ENCODE data around the gene NTM. TPM values are rescaled to one million over a fixed set of nuclear protein-coding genes. Genes with fewer than 3 reads are reported as not detected.

The NTM gene
- total and polyA plus RNA-seq, 2 of the 8 experiments (the other 6 are each of a cell fraction or from before 2014, with no cell fraction given), result 13.4 to 20.0 TPM

GRCh38 chr11:131857246-131857645 lies 486.8 kb downstream of the NTM start:
- Histone ChIP-seq H3K27me3 (replicated peaks in 1 of 4; ENCODE audit: control insufficient read depth in 3 of 4, extremely low read depth in 1 of 4, insufficient read depth in 3 of 4, low read length in 3 of 4) (no peaks in the 10 kb centered on the region), H3K23me2 (ENCODE audit: low read depth, low read length) (peaks cover 4% of the 10 kb centered on the region; the same call in 1 of the 2 replicates), H3K18ac (ENCODE audit: extremely low read depth, low read length) (no peak overlapping the region), H4K20me1 (replicated peaks in 1 of 2; ENCODE audit: control insufficient read depth in 1 of 2, insufficient read depth in 2 of 2, low read length in 2 of 2) (no peaks in the 10 kb centered on the region), H2BK12ac (ENCODE audit: low read depth, low read length) (no peak overlapping the region), H3K27ac (ENCODE audit: low read depth, low read length) (no peak overlapping the region), H2BK15ac (ENCODE audit: low read length) (no peak overlapping the region), H2AFZ (ENCODE audit: low read length) (no peak overlapping the region), H3K79me1 (ENCODE audit: low read depth, low read length) (no peaks in the 10 kb centered on the region), H3K9ac (replicated peaks in 1 of 4; ENCODE audit: extremely low read depth in 1 of 4, low read depth in 3 of 4, low read length in 3 of 4) (no peak overlapping the region), H3K36me3 (ENCODE audit: control insufficient read depth in 2 of 4, insufficient read depth in 4 of 4, low read length in 3 of 4) (no peaks in the 10 kb centered on the region), H3K4me3 (ENCODE audit: extremely low read depth in 1 of 4, insufficient read depth in 2 of 4, low read depth in 3 of 4, low read length in 4 of 4) (no peak overlapping the region), H3K56ac (replicated peaks; ENCODE audit: insufficient read length, low read depth, low read length) (no peak overlapping the region), H3K4me2 (ENCODE audit: insufficient read depth in 1 of 2, low read depth in 2 of 2, low read length in 2 of 2) (no peak overlapping the region), H3K9me3 (ENCODE audit: insufficient read depth in 2 of 2, low read depth in 1 of 2, low read length in 1 of 2) (no peaks in the 10 kb centered on the region), H2AK5ac (ENCODE audit: low read depth, low read length) (no peak overlapping the region), H3K4ac (replicated peaks; ENCODE audit: insufficient read length, low read depth, low read length) (no peak overlapping the region), H3K23ac (ENCODE audit: insufficient read length) (no peak overlapping the region), H4K5ac (ENCODE audit: insufficient read length, low read depth, low read length) (no peak overlapping the region), H3K79me2 (ENCODE audit: control insufficient read depth in 1 of 2, insufficient read depth in 2 of 2, low read length in 2 of 2) (no peaks in the 10 kb centered on the region), H2BK20ac (ENCODE audit: low read length) (no peak overlapping the region), H2BK5ac (ENCODE audit: low read depth, low read length) (no peak overlapping the region), H3K14ac (ENCODE audit: insufficient read length) (no peak overlapping the region), H3K4me1 (replicated peaks in 1 of 4; ENCODE audit: control insufficient read depth in 3 of 4, insufficient read depth in 4 of 4, low read length in 3 of 4) (peaks cover 0 to 3% (median 1%) of the 10 kb centered on the region in 4 experiments; a peak in 2 of 7 replicates), H4K91ac (replicated peaks; ENCODE audit: insufficient read length, low read length) (no peak overlapping the region), H4K8ac (ENCODE audit: extremely low read depth, insufficient read depth, low read length) (no peak overlapping the region), H2BK120ac (replicated peaks; ENCODE audit: low read depth, low read length) (no peak overlapping the region)
- DNase-seq (ENCODE audit: low read depth in 1 of 2, low spot score in 2 of 2), result no peak
- no peak for FAIRE-seq
- 85% methylated on average over 5 of the region's 5 CpGs; no CpG with 5 or more reads in 1 of the 2 experiments for WGBS, 2 experiments (ENCODE audit: extremely low coverage in 1 of 2, insufficient coverage in 1 of 2, insufficient read length in 1 of 2, insufficient replicate concordance in 2 of 2, low coverage in 1 of 2, low lambda C conversion rate in 2 of 2, missing lambda C conversion rate in 1 of 2)
- ChIA-PET CTCF (ENCODE audit: partially characterized antibody) (interaction anchor here (0.9 to 6.2 kb wide), 8 partner anchors 9 to 254 kb away, joined by 3 to 62 read pairs (median 4); no protein-coding TSS in a partner anchor), POLR2A (ENCODE audit: partially characterized antibody) (no interaction called here)
- TF ChIP-seq TAF7 (optimal IDR thresholded peaks at IDR 0.05; ENCODE audit: borderline replicate concordance, low read depth, low read length), result no peak
- TF ChIP-seq TCF12 (IDR thresholded peaks at IDR 0.05; ENCODE audit: low read depth, low read length), result no peak
- no peak for TF ChIP-seq SIRT6 (IDR thresholded peaks at IDR 0.05; ENCODE audit: low read length)
- TF ChIP-seq BACH1 (IDR thresholded peaks at IDR 0.05; ENCODE audit: low read length), result no peak
- no peak for TF ChIP-seq BCL11A (IDR thresholded peaks at IDR 0.05; ENCODE audit: low read depth in 2 of 2, low read length in 2 of 2)
- no peak for TF ChIP-seq GTF2F1 (IDR thresholded peaks at IDR 0.05; ENCODE audit: borderline replicate concordance, low read depth, low read length)
- no peak for TF ChIP-seq TBP (IDR thresholded peaks at IDR 0.05; ENCODE audit: low read depth, low read length)
- TF ChIP-seq CREB1 (IDR thresholded peaks at IDR 0.05), result no peak
- TF ChIP-seq SUZ12 (IDR thresholded peaks at IDR 0.05; ENCODE audit: low read length), result no peak
